HEK293 (cell line): ENCODE results near the gene COQ10B.
"Not testable (repeated sequence)": the region's sequence is repeated elsewhere in the genome, so short reads cannot be mapped to it uniquely, and the experiment has no call there.

Source experiments
- BCL11A ChIP-seq: fragments of 450-650 bp; formaldehyde crosslinking; IDR thresholded peaks from 2 replicates; pipeline ENCODE4 v1.5.1; 2016; ENCODE audit warnings: low read depth, missing biosample characterization, missing genetic modification characterization
- CTCF ChIP-seq: fragments of 450-650 bp; formaldehyde crosslinking; IDR thresholded peaks from 2 replicates; pipeline ENCODE4 v1.5.1; 2016; ENCODE audit warnings: missing biosample characterization, missing genetic modification characterization
- HOXA7 ChIP-seq: sonication (generic); formaldehyde crosslinking; IDR thresholded peaks from 2 replicates; pipeline ENCODE4 v1.8.1; 2022; ENCODE audit warnings: missing genetic modification reagents, borderline replicate concordance
- PBX3 ChIP-seq: sonication (generic); formaldehyde crosslinking; IDR thresholded peaks from 2 replicates; pipeline ENCODE4 v1.8.1; 2022; ENCODE audit warnings: mild to moderate bottlenecking, moderate library complexity, missing genetic modification reagents
- REST ChIP-seq: fragments of 450-650 bp; formaldehyde crosslinking; IDR thresholded peaks from 2 replicates; pipeline ENCODE4 v1.5.1; 2016; ENCODE audit warnings: missing biosample characterization, missing genetic modification characterization
- ZNF114 ChIP-seq: fragments of 450-650 bp; formaldehyde crosslinking; IDR thresholded peaks from 2 replicates; pipeline ENCODE4 v1.5.0; 2017; ENCODE audit warnings: missing biosample characterization, missing genetic modification characterization
- ZNF223 ChIP-seq: fragments of 450-650 bp; formaldehyde crosslinking; IDR thresholded peaks from 2 replicates; pipeline ENCODE4 v1.5.1; 2016; ENCODE audit warnings: missing biosample characterization, missing genetic modification characterization
- ZNF37A ChIP-seq: fragments of 450-650 bp; IDR thresholded peaks from 2 replicates; pipeline ENCODE4 v1.5.1; 2018; ENCODE audit warnings: missing biosample characterization, missing genetic modification characterization
- ZNF501 ChIP-seq: fragments of 450-650 bp; formaldehyde crosslinking; IDR thresholded peaks from 2 replicates; pipeline ENCODE4 v1.5.1; 2016; ENCODE audit warnings: missing biosample characterization, missing genetic modification characterization
- ZNF664 ChIP-seq: fragments of 450-650 bp; formaldehyde crosslinking; IDR thresholded peaks from 2 replicates; pipeline ENCODE4 v1.5.1; 2016; ENCODE audit warnings: missing biosample characterization, missing genetic modification characterization
- ZSCAN23 ChIP-seq: fragments of 450-650 bp; formaldehyde crosslinking; IDR thresholded peaks from 2 replicates; pipeline ENCODE4 v1.5.1; 2016; ENCODE audit warnings: missing biosample characterization, missing genetic modification characterization
- TF ChIP-seq, protein P1 (sequence below): fragments of 450-650 bp; formaldehyde crosslinking; IDR thresholded peaks from 2 replicates; pipeline ENCODE4 v1.5.1; 2016; ENCODE audit warnings: missing biosample characterization, missing genetic modification characterization
- TF ChIP-seq, protein P2 (sequence below): fragments of 450-650 bp; formaldehyde crosslinking; IDR thresholded peaks from 2 replicates; pipeline ENCODE4 v1.5.1; 2017; ENCODE audit warnings: missing biosample characterization, mild to moderate bottlenecking, missing genetic modification characterization, moderate library complexity
- TF ChIP-seq, protein P3 (sequence below): fragments of 450-650 bp; formaldehyde crosslinking; IDR thresholded peaks from 2 replicates; pipeline ENCODE4 v1.5.1; 2016; ENCODE audit warnings: missing biosample characterization, missing genetic modification characterization

- not testable (repeated sequence) for TF ChIP-seq PBX3 (CRISPR knock-in tag); ZSCAN23 (tag by site-specific recombination); CTCF (tag by site-specific recombination); ZNF114; ZNF501; ZNF223; ZNF664 (tag by site-specific recombination); HOXA7 (CRISPR knock-in tag); BCL11A (tag by site-specific recombination); ZNF37A (tag by site-specific recombination); REST (tag by site-specific recombination)
- TF ChIP-seq, protein P1, sequence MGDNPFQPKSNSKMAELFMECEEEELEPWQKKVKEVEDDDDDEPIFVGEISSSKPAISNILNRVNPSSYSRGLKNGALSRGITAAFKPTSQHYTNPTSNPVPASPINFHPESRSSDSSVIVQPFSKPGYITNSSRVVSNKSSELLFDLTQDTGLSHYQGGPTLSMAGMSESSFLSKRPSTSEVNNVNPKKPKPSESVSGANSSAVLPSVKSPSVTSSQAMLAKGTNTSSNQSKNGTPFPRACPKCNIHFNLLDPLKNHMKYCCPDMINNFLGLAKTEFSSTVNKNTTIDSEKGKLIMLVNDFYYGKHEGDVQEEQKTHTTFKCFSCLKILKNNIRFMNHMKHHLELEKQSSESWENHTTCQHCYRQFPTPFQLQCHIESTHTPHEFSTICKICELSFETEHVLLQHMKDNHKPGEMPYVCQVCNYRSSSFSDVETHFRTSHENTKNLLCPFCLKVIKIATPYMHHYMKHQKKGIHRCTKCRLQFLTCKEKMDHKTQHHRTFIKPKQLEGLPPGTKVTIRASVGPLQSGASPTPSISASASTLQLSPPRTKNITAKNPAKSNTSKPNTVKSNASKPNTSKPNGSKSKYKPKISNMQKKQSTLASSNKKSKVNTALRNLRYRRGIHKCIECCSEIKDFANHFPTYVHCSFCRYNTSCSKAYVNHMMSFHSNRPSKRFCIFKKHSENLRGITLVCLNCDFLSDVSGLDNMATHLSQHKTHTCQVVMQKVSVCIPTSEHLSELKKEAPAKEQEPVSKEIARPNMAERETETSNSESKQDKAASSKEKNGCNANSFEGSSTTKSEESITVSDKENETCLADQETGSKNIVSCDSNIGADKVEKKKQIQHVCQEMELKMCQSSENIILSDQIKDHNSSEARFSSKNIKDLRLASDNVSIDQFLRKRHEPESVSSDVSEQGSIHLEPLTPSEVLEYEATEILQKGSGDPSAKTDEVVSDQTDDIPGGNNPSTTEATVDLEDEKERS (tag by site-specific recombination), result not testable (repeated sequence)
- TF ChIP-seq, protein P2, sequence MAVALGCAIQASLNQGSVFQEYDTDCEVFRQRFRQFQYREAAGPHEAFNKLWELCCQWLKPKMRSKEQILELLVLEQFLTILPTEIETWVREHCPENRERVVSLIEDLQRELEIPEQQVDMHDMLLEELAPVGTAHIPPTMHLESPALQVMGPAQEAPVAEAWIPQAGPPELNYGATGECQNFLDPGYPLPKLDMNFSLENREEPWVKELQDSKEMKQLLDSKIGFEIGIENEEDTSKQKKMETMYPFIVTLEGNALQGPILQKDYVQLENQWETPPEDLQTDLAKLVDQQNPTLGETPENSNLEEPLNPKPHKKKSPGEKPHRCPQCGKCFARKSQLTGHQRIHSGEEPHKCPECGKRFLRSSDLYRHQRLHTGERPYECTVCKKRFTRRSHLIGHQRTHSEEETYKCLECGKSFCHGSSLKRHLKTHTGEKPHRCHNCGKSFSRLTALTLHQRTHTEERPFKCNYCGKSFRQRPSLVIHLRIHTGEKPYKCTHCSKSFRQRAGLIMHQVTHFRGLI (tag by site-specific recombination), result not testable (repeated sequence)
- TF ChIP-seq, protein P3, sequence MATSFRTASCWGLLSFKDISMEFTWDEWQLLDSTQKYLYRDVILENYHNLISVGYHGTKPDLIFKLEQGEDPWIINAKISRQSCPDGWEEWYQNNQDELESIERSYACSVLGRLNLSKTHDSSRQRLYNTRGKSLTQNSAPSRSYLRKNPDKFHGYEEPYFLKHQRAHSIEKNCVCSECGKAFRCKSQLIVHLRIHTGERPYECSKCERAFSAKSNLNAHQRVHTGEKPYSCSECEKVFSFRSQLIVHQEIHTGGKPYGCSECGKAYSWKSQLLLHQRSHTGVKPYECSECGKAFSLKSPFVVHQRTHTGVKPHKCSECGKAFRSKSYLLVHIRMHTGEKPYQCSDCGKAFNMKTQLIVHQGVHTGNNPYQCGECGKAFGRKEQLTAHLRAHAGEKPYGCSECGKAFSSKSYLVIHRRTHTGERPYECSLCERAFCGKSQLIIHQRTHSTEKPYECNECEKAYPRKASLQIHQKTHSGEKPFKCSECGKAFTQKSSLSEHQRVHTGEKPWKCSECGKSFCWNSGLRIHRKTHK (tag by site-specific recombination), result not testable (repeated sequence)
Observed at GRCh38 chr2:197484248-197484647, 30.9 kb downstream of the COQ10B start.
